NCI-H510A (cell line): ENCODE measurements around the gene SAA4.
"Not testable (repeated sequence)": the region's sequence is repeated elsewhere in the genome, so short reads cannot be mapped to it uniquely, and the experiment has no call there.

ENCODE experiments used
- DNase-seq: peaks from one replicate; lab custom pipeline; 2025; lab: John Stamatoyannopoulos, UW

Gene SAA4

GRCh38 chr11:18236664-18237356 is at the start of gene SAA4:
SAA4 (minus strand) TSS chr11:18236802; CDS start chr11:18235926, 876 bp downstream.
- DNase-seq: no peak

GRCh38 chr11:18285841-18286240 is 49.2 kb upstream of the SAA4 start:
- no peak for DNase-seq

DNA sequence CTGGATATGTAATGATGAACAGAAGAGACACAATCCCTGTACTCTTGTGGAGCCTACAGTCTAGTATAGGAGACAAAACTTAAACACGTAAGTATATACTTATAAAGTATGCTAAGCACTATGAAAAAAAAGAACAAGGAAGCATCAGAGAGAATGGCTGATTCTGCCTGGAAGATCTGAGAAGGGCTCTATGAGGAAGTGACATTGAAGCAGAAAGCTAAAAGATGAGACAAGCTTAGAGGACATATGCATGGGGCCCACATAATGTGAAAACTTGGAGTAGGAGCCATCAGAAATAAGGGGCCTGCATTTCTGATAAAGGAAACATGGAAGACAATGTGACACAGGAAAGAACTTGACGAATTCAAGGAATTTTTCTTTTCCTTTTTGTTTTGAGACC is 46.0 kb upstream of the SAA4 start:
- DNase-seq: no peak

DNA sequence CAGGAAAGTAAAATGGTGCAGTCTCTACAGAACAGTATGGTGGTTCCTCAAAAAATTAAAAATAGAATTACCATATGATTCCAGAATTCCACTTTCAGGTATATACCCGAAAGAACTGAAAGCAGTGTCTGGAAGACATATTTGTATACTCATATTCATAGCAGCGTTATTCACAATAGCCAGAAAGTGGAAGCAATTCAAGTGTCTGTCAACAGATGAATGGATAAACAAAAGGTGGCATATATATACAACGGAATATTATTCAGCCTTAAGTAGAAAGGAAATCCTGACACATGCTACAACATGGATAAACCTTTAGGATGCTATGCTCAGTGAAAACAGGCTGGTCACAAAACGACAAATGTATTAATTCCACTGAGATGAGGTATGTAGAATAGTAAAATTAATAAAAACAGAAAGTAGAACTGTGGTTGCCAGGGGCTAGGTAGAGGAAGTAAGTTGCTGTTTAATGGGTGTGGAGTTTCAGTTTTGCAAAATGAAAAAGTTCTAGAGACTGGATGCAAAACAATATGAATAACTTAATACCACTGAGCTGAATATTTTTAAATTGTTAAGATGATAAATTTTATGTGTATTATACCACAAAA is 43.9 kb upstream of the SAA4 start:
- DNase-seq: no peak

- no peak for DNase-seq
These were observed 41.1 kb upstream of the SAA4 start for GRCh38 chr11:18277565-18278271.

- DNase-seq: no peak
These were observed 34.6 kb upstream of the SAA4 start for GRCh38 chr11:18271206-18271605.

DNA sequence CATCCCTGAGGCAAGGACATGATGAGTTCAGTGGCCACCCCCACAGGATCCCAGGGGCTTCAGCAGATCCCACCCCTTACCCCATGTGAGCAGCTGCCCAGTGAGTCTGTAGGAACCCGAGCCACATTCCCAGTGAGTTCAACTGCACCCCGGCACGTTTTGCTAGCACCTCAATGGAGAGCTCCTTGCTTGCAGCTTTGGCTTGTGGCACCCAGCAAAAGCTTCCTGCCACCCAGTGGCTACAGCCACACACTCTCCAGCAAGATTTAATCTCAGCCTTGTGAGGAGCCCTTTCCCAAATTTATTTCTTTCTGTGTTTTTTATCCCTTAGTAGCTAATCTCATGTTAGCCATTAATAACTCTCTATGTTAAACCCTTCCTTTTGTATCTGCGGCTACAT is 33.5 kb upstream of the SAA4 start:
- no peak for DNase-seq

GRCh38 chr11:18269252-18269651 is 32.6 kb upstream of the SAA4 start:
- not testable (repeated sequence) for DNase-seq

DNA sequence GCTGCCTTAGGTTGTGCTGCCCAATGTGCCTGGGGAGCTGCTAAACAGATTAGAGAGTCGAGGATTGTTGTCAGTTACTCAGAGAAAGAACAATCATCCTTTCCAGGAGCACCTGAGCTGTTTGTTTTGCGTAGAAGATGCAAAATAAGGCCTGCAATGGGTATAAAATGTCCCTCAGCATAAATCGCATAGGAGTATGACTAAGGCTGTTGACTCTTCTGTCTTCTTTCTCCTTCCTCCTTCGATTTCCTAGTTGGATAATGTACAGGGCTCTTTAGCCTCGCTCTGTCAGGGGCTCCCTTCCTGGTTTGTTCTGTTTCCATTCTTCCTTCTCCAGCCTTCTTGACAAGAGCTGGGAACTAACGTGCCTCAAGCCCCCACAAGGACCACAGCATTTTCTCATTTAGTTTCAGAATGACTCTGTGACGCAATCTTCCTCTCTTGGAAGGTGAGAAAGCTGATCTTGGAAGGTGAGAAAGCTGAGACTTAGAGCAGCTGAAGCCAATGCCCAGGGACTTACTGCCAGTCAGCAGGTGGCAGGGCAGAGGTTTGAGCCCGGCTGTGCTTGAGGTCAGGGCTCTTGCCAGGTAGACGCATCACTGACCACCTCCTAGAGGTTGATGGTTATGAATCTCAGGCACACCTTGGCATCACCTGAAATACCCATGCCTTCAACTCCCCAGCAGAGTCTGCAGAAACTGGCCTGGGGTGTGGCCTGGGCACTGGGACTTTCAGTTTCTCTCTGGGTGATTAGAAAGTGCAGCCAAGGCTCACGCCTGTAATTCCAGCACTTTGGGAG is 30.9 kb upstream of the SAA4 start:
- not testable (repeated sequence) for DNase-seq

GRCh38 chr11:18265949-18266348 is 29.3 kb upstream of the SAA4 start, which contains the start of gene SAA1:
SAA1 (plus strand) TSS chr11:18266264; CDS start chr11:18266888, 624 bp downstream.
- DNase-seq: no peak

DNA sequence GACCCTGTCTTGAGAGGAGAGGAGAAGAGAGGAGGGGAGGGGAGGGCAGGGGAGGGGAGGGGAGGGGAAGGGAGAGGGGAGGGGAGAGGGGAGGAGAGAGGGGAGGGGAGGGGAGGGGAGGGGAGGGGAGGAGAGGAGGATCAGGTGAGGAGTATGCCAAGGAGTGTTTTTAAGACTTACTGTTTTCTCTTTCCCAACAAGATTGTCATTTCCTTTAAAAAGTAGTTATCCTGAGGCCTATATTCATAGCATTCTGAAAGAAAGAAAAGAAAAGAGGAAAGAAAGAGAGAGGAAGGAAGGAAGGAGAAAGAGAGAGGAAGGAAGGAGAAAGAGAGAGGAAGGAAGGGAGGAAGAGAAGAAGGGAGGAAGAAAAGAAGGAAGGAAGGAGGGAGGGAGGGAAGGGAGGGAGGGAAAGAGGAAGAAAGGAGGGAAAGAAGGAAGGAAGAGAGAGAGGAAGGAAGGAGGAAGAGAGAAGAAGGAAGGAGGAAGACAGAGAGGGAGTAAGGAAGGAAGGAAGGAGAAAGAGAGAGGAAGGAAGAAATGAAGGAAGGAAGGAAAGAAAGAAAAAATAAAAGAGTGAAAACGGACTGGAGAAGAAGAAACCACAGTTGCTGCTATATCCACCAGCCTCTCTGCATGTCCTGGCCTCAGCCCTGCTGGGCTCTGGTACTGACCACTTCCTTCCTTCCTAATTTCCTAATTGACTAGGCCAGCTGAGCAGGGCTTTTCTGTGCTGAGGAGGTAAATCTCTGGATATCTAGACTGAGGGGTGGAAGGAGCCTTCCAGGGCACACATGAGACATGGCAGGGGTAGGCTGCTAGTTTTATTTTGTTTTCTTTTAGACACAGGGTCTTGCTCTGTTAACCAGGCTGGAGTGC is 28.3 kb upstream of the SAA4 start:
- DNase-seq: no peak

DNA sequence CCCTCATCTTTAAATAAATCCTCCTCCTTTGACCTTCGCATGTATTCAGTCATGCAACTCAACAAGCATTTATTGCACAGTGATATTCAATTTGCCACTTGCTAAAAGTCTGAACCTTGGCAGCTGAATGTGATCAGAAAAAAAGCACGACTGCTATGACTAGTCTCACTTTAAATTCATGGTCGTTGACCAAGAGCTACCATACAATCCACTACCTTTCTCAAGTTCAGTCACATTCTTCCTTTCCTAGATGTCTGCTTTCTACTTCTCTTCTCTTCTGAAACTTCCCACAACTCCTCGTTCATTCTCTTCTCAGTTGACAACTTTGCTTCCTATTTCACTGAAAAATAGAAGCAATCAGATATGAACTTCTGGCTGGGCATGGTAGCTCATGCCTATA is 27.4 kb upstream of the SAA4 start:
- DNase-seq: no peak

GRCh38 chr11:18262681-18263350 is 26.2 kb upstream of the SAA4 start:
- DNase-seq: not testable (repeated sequence)

DNA sequence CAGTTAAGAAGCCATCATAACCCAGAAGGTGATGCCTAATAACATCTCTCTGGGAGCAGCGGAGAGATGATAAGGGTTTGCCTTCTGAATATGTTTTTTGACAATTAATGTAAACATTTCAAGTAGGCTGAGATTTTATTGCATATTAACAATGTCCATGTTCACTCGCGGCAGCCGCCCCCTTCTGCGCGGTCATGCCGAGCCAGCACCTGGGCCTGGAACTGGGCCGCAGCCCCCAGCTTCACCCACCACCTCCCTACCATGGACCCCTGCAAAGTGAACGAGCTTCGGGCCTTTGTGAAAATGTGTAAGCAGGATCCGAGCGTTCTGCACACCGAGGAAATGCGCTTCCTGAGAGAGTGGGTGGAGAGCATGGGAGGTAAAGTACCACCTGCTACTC is 25.1 kb upstream of the SAA4 start:
- DNase-seq: no peak

DNA sequence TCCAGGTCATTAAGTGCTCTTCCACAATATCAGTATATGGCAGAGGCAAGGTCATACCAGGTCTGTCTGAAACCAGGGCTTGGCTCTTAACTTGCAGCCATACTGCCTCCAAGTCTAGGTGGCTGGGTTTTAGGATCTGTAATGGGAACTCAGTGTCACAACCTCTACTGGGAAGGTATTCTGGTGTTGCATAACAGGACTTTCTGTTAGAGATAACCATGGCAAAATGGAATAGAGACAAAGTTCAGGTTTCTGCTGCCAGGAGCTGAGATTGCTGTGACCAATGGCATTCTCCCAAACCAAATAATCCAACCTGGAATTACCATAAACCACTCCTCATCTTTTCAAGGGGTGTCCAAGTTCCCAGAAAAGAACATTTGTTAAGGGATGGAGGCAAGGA is 22.7 kb upstream of the SAA4 start:
- no peak for DNase-seq

DNA sequence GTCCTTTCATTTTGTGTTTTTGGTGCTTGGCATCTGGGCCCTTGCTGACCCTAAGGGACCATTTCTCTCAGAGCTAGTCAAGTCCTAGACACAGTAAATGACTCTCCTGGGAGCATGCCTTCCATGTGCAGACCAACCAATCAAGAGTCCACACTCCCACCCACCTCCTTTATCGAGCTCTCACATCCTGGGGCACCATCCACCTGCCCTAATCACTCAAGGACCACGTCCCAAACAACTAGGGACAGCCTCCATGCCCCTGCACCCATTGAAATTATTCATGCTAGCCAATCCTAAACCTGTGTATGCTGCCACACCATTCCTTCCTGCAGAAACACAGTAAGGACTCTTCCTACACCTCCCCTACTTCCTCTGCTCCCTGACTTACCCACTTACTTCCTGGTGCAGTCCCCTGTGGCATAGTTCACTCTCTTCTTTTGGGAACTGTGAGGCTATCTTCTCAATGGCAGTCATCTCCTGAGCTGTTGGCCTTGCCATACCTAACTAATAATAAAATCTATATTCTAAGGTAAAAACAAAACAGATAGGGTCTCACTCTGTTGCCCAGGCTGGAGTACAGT is 18.3 kb upstream of the SAA4 start:
- DNase-seq: no peak

DNA sequence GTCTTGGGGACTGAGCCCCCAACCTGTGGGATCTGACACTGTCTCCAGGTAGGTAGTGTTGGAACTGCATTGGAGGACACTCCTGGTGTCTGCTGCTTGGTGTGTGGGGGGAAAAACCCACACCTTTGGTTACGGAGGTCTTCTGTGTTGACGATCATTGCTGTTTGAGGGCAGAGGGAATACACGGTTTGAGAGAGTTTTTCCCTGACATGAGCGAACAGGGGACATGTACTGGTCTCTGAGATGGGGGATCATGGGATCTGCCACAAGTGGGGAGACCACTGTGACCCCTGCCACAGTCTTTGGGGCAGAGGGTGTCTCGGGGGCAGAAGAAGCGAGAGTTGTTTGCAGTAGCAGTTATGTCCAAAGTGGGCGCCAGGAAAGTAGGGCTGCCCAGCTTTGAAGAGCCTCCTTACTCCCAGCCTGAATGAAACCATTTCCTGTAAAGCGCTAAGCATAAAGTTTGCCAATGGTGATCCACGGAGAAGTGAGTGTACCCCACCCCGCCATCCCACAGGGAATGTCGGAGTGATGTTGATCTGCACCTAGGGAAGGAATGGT is 17.3 kb upstream of the SAA4 start:
- DNase-seq: no peak

- DNase-seq: no peak
These were observed 16.6 kb upstream of the SAA4 start for GRCh38 chr11:18253233-18253632.

DNA sequence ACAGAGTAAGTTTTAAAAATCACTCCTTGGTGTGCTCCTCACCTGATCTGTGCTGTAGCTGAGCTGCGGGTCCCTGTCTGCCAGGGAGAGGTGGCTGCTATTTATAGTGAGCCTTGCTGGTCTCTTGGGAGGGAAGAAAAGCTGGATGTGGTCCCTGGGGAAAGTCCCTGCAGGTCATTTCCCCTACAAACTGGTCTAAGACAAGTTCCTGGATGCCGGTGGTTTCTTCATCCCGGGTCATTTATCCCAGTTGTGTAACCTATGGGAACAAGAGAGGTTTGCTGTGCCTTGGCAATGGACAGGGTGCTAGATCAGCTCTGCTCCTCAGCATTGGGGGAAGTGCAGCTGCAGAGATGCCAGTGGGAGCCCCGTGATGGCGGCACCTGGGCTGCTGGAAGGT is 12.0 kb upstream of the SAA4 start, which contains the start of gene SAA2:
Gene SAA2, minus strand, starts transcription at position 108 of the 400 bp plus-strand sequence. CDS start 657 bp downstream, outside the sequence.
- no peak for DNase-seq

DNA sequence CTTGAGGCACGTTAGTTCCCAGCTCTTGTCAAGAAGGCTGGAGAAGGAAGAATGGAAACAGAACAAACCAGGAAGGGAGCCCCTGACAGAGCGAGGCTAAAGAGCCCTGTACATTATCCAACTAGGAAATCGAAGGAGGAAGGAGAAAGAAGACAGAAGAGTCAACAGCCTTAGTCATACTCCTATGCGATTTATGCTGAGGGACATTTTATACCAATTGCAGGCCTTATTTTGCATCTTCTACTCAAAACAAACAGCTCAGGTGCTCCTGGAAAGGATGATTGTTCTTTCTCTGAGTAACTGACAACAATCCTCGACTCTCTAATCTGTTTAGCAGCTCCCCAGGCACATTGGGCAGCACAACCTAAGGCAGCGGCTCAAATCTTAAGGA is 10.6 kb upstream of the SAA4 start:
- DNase-seq: not testable (repeated sequence)
